ENCODE data around the gene UMODL1. TPM values are rescaled to one million over a fixed set of nuclear protein-coding genes. Genes with fewer than 3 reads are reported as not detected.

Gene UMODL1
- total and polyA plus RNA-seq, 2 donors (not counting 3 experiments of a cell fraction or from before 2014, with no cell fraction given), result not detected

- dilution Hi-C loops (cut with MboI; ENCODE audit: extremely low pct_ligation_motif_present, low sequenced_read_pairs), result no loop called here
- CTCF ChIA-PET, result no interaction called here
Observed at GRCh38 chr21:42124081-42124480, 53.0 kb downstream of the UMODL1 start.

More at GRCh38 chr21:42124081-42124480, 53.0 kb downstream of the UMODL1 start:
- Histone ChIP-seq H3K9ac (replicated peaks; ENCODE audit: extremely low read depth, insufficient read depth, low read length) (no peak overlapping the region), H3K27ac (ENCODE audit: insufficient read depth, low read depth, low read length) (no peak overlapping the region), H3K4me3 (replicated peaks in 1 of 3; ENCODE audit: insufficient read depth in 1 of 3, low read depth in 1 of 3, low read length in 3 of 3) (no peak overlapping the region), H3K9me3 (replicated peaks; ENCODE audit: control insufficient read depth, insufficient read depth, low read length) (no peaks in the 10 kb centered on the region), H3K27me3 (ENCODE audit: control insufficient read depth in 2 of 2, insufficient read depth in 2 of 2, low read length in 2 of 2) (peaks cover 12 to 14% of the 10 kb centered on the region in 2 experiments), H4K20me1 (replicated peaks; ENCODE audit: control insufficient read depth, extremely low read depth, insufficient read depth, low read length) (no peaks in the 10 kb centered on the region), H3K79me2 (ENCODE audit: control insufficient read depth, insufficient read depth, low read length) (no peaks in the 10 kb centered on the region), H3K4me1 (ENCODE audit: control insufficient read depth, extremely low read depth, insufficient read depth, low read length) (no peaks in the 10 kb centered on the region), H3K4me2 (ENCODE audit: insufficient read depth, low read length) (no peak overlapping the region), H2AFZ (ENCODE audit: low read depth, low read length) (no peak overlapping the region), H3K9me1 (replicated peaks; ENCODE audit: control insufficient read depth, extremely low read depth, insufficient read depth, low read length) (no peaks in the 10 kb centered on the region), H3K36me3 (ENCODE audit: control insufficient read depth in 2 of 2, extremely low read depth in 1 of 2, insufficient read depth in 2 of 2, low read length in 2 of 2) (no peaks in the 10 kb centered on the region)
- FAIRE-seq (no peak), DNase-seq (ENCODE audit: low read depth, low spot score) (no peak)
- POLR2A ChIA-PET, result no interaction called here
- no TSS peak for BruUV-seq (replicated peaks)
- intact Hi-C loops (cut with micrococcal nuclease), result no loop called here
- no peak for TF ChIP-seq POLR2AphosphoS5 (IDR thresholded peaks at IDR 0.05; ENCODE audit: insufficient read depth, low read depth, low read length)
- TF ChIP-seq CTCF (IDR thresholded peaks at IDR 0.05; ENCODE audit: extremely low read depth in 1 of 2, insufficient read depth in 1 of 2, low read depth in 1 of 2, low read length in 2 of 2), result no peak
- no peak for TF ChIP-seq JUN (IDR thresholded peaks at IDR 0.05; ENCODE audit: borderline replicate concordance, insufficient read depth, insufficient read length, low read depth)
- TF ChIP-seq GATA2 (IDR thresholded peaks at IDR 0.05; ENCODE audit: insufficient read depth, insufficient read length, low read depth, low read length), result no peak
- no peak for TF ChIP-seq MYC (IDR thresholded peaks at IDR 0.05; ENCODE audit: low read depth, low read length)
- TF ChIP-seq MAX (IDR thresholded peaks at IDR 0.05; ENCODE audit: insufficient read depth, insufficient read length), result no peak
- TF ChIP-seq FOS (IDR thresholded peaks at IDR 0.05; ENCODE audit: borderline replicate concordance, insufficient read depth, low read length), result no peak
- no peak for TF ChIP-seq POLR2A (IDR thresholded peaks at IDR 0.05; ENCODE audit: low read depth, low read length)
- TF ChIP-seq EZH2 (IDR thresholded peaks at IDR 0.05; ENCODE audit: borderline replicate concordance, low read depth, low read length, severe bottlenecking), result no peak

All from endothelial cell of umbilical vein (primary cell).